HG03520 (cell line): ENCODE results near the gene MAN2A2.
A peak's percentile ranks its signal among the peaks of the same experiment; 100 is the strongest.
"Not testable (repeated sequence)": the region's sequence is repeated elsewhere in the genome, so short reads cannot be mapped to it uniquely, and the experiment has no call there.

Experiments used
- ATAC-seq: cut with Tn5 transposase; IDR thresholded peaks from one replicate; pipeline ENCODE4 v1.9.1; 2021; ENCODE audit warnings: mild to moderate bottlenecking, moderate library complexity; ENCODE audit not compliant: unreplicated experiment

Gene MAN2A2

GRCh38 chr15:90902040-90902839 lies 862 bp upstream of the MAN2A2 start:
- ATAC-seq = peak; percentile 58

- no peak for ATAC-seq
These were observed 833 bp downstream of the MAN2A2 start for GRCh38 chr15:90903733-90904536.

GRCh38 chr15:90904746-90905145 lies 1.6 kb downstream of the MAN2A2 start:
- no peak for ATAC-seq

- ATAC-seq = no peak
These were observed 2.4 kb downstream of the MAN2A2 start for GRCh38 chr15:90905306-90906180.

GRCh38 chr15:90906181-90906849 lies 3.2 kb downstream of the MAN2A2 start:
- ATAC-seq = no peak

- ATAC-seq = no peak
These were observed 4.1 kb downstream of the MAN2A2 start for GRCh38 chr15:90907051-90907660.

GRCh38 chr15:90907838-90908507 lies 4.9 kb downstream of the MAN2A2 start:
- ATAC-seq = no peak

GRCh38 chr15:90909449-90909848 lies 6.3 kb downstream of the MAN2A2 start:
- not testable (repeated sequence) for ATAC-seq

- ATAC-seq = no peak
These were observed 6.9 kb downstream of the MAN2A2 start for GRCh38 chr15:90909976-90910375.

- ATAC-seq = no peak
These were observed 7.6 kb downstream of the MAN2A2 start for GRCh38 chr15:90910441-90911301.

- ATAC-seq = no peak
These were observed 8.2 kb downstream of the MAN2A2 start for GRCh38 chr15:90911302-90911623.

- ATAC-seq = no peak
These were observed 9.0 kb downstream of the MAN2A2 start for GRCh38 chr15:90911906-90912769.

GRCh38 chr15:90912770-90913075 lies 9.6 kb downstream of the MAN2A2 start:
- ATAC-seq = no peak

GRCh38 chr15:90913398-90913944 lies 10.4 kb downstream of the MAN2A2 start:
- no peak for ATAC-seq

- no peak for ATAC-seq
These were observed 11.4 kb downstream of the MAN2A2 start for GRCh38 chr15:90914305-90915080.

GRCh38 chr15:90915216-90915807 lies 12.2 kb downstream of the MAN2A2 start:
- no peak for ATAC-seq
